ENCODE measurements around the gene SPATA3.
"Not testable (repeated sequence)": the region's sequence is repeated elsewhere in the genome, so short reads cannot be mapped to it uniquely, and the experiment has no call there.

DNA sequence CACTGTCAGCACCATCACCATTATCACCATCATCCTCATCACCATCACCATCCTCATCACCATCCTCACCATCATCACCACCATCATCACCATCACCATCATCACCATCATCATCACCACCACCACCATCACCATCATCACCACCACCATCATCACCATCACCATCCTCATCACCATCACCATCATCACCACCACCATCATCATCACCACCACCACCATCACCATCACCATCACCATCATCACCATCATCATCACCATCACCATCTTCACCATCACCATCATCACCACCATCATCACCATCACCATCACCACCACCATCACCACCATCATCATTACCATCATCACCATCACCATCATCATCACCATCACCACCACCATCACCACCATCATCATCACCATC is 9.0 kb downstream of the SPATA3 start:
- not testable (repeated sequence) for TF ChIP-seq CTCF (IDR thresholded peaks at IDR 0.05; ENCODE audit: low read depth, low read length, poor library complexity, severe bottlenecking); EZH2phosphoT487 (IDR thresholded peaks at IDR 0.05; ENCODE audit: borderline replicate concordance, low read length)

All from DOHH2 (cell line).